Neural cell (in vitro differentiated cells): ENCODE measurements around the gene SFTPD. TPM values are rescaled to one million over a fixed set of nuclear protein-coding genes. Genes with fewer than 3 reads are reported as not detected.
"Not testable (repeated sequence)": the region's sequence is repeated elsewhere in the genome, so short reads cannot be mapped to it uniquely, and the experiment has no call there.

Source experiments
- H2AFZ ChIP-seq: fragments of 200-600, 300-800 bp; sonication (generic), shearing (Covaris generic); 2 replicates; pipeline ENCODE4 v1.6.0; 2014; ENCODE audit warnings: low read depth, mild to moderate bottlenecking, antibody characterized with exemption, low read length, moderate library complexity
- H3F3A ChIP-seq: fragments of 200-600 bp; shearing (Covaris generic); 2 replicates; pipeline ENCODE4 v1.6.1; 2016; ENCODE audit warnings: mild to moderate bottlenecking, moderate library complexity, mixed read lengths, antibody characterized with exemption, low read length; ENCODE audit not compliant: insufficient read depth, poor library complexity, severe bottlenecking
- H3K27ac ChIP-seq: fragments of 200-600, 300-800 bp; sonication (generic), shearing (Covaris generic); 2 replicates; pipeline ENCODE4 v1.5.1; 2014; ENCODE audit warnings: mild to moderate bottlenecking, low read length, moderate library complexity
- H3K27me3 ChIP-seq: fragments of 300-800, 200-600 bp; sonication (generic), shearing (Covaris generic); 2 replicates; pipeline ENCODE4 v1.6.0; 2014; ENCODE audit warnings: mild to moderate bottlenecking, low read depth, low read length, moderate library complexity; ENCODE audit not compliant: insufficient read depth
- H3K36me3 ChIP-seq: fragments of 300-800, 200-600 bp; sonication (generic), shearing (Covaris generic); 2 replicates; pipeline ENCODE4 v1.5.1; 2014; ENCODE audit warnings: mild to moderate bottlenecking, antibody characterized with exemption, low read length, moderate library complexity; ENCODE audit not compliant: insufficient read depth
- H3K4me2 ChIP-seq: fragments of 300-800, 200-600 bp; sonication (generic), shearing (Covaris generic); 2 replicates; pipeline ENCODE4 v1.6.0; 2014; ENCODE audit warnings: mild to moderate bottlenecking, low read length
- H3K4me3 ChIP-seq: fragments of 300-800, 200-600 bp; sonication (generic), shearing (Covaris generic); 2 replicates; pipeline ENCODE4 v1.5.1; 2014; ENCODE audit warnings: mild to moderate bottlenecking, low read length, moderate library complexity
- H3K79me2 ChIP-seq: fragments of 200-600 bp; shearing (Covaris generic); replicated peaks from 2 replicates; pipeline ENCODE4 v1.6.0; 2014; ENCODE audit warnings: mild to moderate bottlenecking, low read length, moderate library complexity; ENCODE audit not compliant: insufficient read depth
- H3K9ac ChIP-seq: fragments of 300-800, 200-600 bp; sonication (generic), shearing (Covaris generic); 2 replicates; pipeline ENCODE4 v1.6.1; 2016; ENCODE audit warnings: mild to moderate bottlenecking, low read length, mixed read lengths
- H3K9me2 ChIP-seq: fragments of 200-600 bp; shearing (Covaris generic); 2 replicates; pipeline ENCODE4 v1.6.1; 2016; ENCODE audit warnings: mild to moderate bottlenecking, low read length, mixed read lengths; ENCODE audit not compliant: insufficient read depth
- H3K9me3 ChIP-seq: fragments of 200-600, 300-800 bp; sonication (generic), shearing (Covaris generic); 2 replicates; pipeline ENCODE4 v1.6.1; 2016; ENCODE audit warnings: mild to moderate bottlenecking, mixed run types, low read length, moderate library complexity, mixed read lengths
- H4K20me1 ChIP-seq: fragments of 200-600 bp; shearing (Covaris generic); 2 replicates; pipeline ENCODE4 v1.6.1; 2016; ENCODE audit warnings: mild to moderate bottlenecking, mixed run types; ENCODE audit not compliant: insufficient read depth
- CTCF ChIP-seq: fragments of 450-650 bp; IDR thresholded peaks from 2 replicates; pipeline ENCODE4 v1.5.1; 2014; ENCODE audit warnings: antibody characterized with exemption, mild to moderate bottlenecking, moderate library complexity; ENCODE audit not compliant: poor library complexity, severe bottlenecking
- EZH2 ChIP-seq: fragments of 200-600, 300-800 bp; shearing (Covaris generic), sonication (generic); IDR thresholded peaks from 2 replicates; pipeline ENCODE4 v1.6.1; 2014; ENCODE audit warnings: antibody characterized with exemption, low read length, borderline replicate concordance, mild to moderate bottlenecking; ENCODE audit not compliant: insufficient read depth, poor library complexity, severe bottlenecking
- MXI1 ChIP-seq: fragments of 450-650 bp; conservative IDR thresholded peaks from 2 replicates; pipeline ENCODE4 v1.6.1; 2014; ENCODE audit warnings: antibody characterized with exemption, mild to moderate bottlenecking; ENCODE audit not compliant: poor library complexity, severe bottlenecking
- RAD21 ChIP-seq: fragments of 450-650 bp; conservative IDR thresholded peaks from 2 replicates; pipeline ENCODE4 v1.6.1; 2014; ENCODE audit warnings: antibody characterized with exemption, mild to moderate bottlenecking, moderate library complexity
- SMC3 ChIP-seq: fragments of 450-650 bp; conservative IDR thresholded peaks from 2 replicates; pipeline ENCODE4 v1.6.1; 2014; ENCODE audit warnings: antibody characterized with exemption, mild to moderate bottlenecking, moderate library complexity; ENCODE audit not compliant: poor library complexity
- TAF1 ChIP-seq: IDR thresholded peaks from 2 replicates; pipeline ENCODE4 v1.6.1; 2012; ENCODE audit warnings: low read depth
- polyA plus RNA-seq: library from polyadenylated mRNA; depleted of rRNA; stranded (reverse); fragments of >200 nt; gene quantifications from 2 replicates; pipeline ENCODE4 v1.2.3, GENCODE V29; 2014

The SFTPD gene
- polyA plus RNA-seq, 1 donor from 2014 or later: 0.51 TPM

DNA sequence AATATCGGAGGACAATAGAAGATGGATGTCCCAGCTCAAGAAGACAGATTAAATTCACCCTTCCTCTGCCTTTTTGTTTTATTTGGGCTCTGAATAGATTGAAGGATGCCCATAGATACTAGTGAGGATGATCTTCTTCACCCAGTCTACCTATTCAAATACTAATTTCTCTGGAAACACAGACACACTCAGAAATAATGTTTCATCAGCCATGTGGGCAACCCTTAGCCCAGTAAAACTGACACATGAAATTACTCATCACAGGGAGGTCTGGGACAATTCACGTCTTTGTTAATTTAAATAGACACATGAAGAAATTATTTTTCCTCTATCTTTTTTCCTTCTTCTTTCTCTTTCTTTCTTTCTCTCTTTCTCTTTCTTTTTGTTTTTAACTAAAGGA, 33.1 kb downstream of the SFTPD start:
- H3K4me3 ChIP-seq, H3F3A ChIP-seq, H4K20me1 ChIP-seq, H3K27ac ChIP-seq, H3K9me2 ChIP-seq, H3K27me3 ChIP-seq, H3K36me3 ChIP-seq, H3K9me3 ChIP-seq, H3K79me2 ChIP-seq, H3K4me2 ChIP-seq, H3K9ac ChIP-seq, H2AFZ ChIP-seq: not testable (repeated sequence)

- H3K79me2 ChIP-seq, H3K9me2 ChIP-seq, H3K27me3 ChIP-seq, H2AFZ ChIP-seq, H3K36me3 ChIP-seq, H3K27ac ChIP-seq, H3K4me2 ChIP-seq, H3F3A ChIP-seq, H3K4me3 ChIP-seq, H3K9ac ChIP-seq, H3K9me3 ChIP-seq, H4K20me1 ChIP-seq: not testable (repeated sequence)
Observed at GRCh38 chr10:79914512-79914911, 34.4 kb downstream of the SFTPD start.

GRCh38 chr10:79910836-79911235, 38.1 kb downstream of the SFTPD start:
- Histone ChIP-seq H3K27me3 (no peaks in the 10 kb centered on the region), H3K4me3 (no peak overlapping the region), H3F3A (no peaks in the 10 kb centered on the region), H3K9me3 (no peaks in the 10 kb centered on the region), H2AFZ (no peak overlapping the region), H3K9ac (no peak overlapping the region), H3K9me2 (no peaks in the 10 kb centered on the region), H3K4me2 (no peak overlapping the region), H3K27ac (no peak overlapping the region), H4K20me1 (no peaks in the 10 kb centered on the region), H3K79me2 (no peaks in the 10 kb centered on the region), H3K36me3 (no peaks in the 10 kb centered on the region)
- TF ChIP-seq SMC3: no peak
- TF ChIP-seq RAD21: no peak

DNA sequence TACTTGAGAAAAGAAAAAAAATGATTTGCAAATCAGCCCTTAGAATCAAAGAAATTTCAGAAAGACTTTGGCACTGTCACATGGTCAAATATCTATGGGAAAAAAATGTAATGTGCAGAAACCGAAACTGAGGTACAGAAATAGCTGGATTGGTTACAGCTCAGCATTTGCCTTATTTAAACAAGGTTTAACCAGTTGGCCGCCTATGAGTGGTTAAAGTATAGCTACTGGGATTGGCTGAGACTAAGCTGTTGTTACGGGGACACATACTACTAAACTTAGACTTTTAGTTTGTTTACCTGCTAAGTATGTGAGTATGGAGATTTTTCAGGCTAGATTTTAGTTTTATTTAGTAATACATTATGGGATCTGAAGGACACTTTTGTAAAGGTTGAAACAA, 38.6 kb downstream of the SFTPD start:
- Histone ChIP-seq H3K9me3 (no peaks in the 10 kb centered on the region), H3K9me2 (no peaks in the 10 kb centered on the region), H3K27ac (no peak overlapping the region), H3K36me3 (no peaks in the 10 kb centered on the region), H3K9ac (no peak overlapping the region), H3K4me3 (no peak overlapping the region), H3K79me2 (no peaks in the 10 kb centered on the region), H3K4me2 (no peak overlapping the region), H3F3A (no peaks in the 10 kb centered on the region), H3K27me3 (no peaks in the 10 kb centered on the region), H2AFZ (no peak overlapping the region), H4K20me1 (no peaks in the 10 kb centered on the region)
- TF ChIP-seq TAF1 (no peak), EZH2 (no peak), RAD21 (no peak), MXI1 (no peak), CTCF (no peak), SMC3 (no peak)
